GM19324 (cell line): Measurements from ENCODE around the gene THSD4.
A peak's percentile ranks its signal among the peaks of the same experiment; 100 is the strongest.

Source experiments
- ATAC-seq: cut with Tn5 transposase; IDR thresholded peaks from one replicate; pipeline ENCODE4 v1.9.1; 2021; ENCODE audit warnings: mild to moderate bottlenecking, moderate library complexity; ENCODE audit not compliant: unreplicated experiment, low FRiP score

THSD4 gene

GRCh38 chr15:71114887-71115566 is at the start of gene THSD4:
THSD4 (plus strand) TSS chr15:71115471.
- ATAC-seq: peak; percentile 54

GRCh38 chr15:71066983-71067382 is 48.3 kb upstream of the THSD4 start:
- no peak for ATAC-seq

GRCh38 chr15:71069693-71070092 is 45.6 kb upstream of the THSD4 start:
- no peak for ATAC-seq

- ATAC-seq: no peak
Measured at GRCh38 chr15:71071529-71071928, 43.7 kb upstream of the THSD4 start.

- ATAC-seq: no peak
Measured at GRCh38 chr15:71072423-71072822, 42.8 kb upstream of the THSD4 start.

- no peak for ATAC-seq
Measured at GRCh38 chr15:71078506-71079207, 36.6 kb upstream of the THSD4 start.

- ATAC-seq: no peak
Measured at GRCh38 chr15:71079208-71080044, 35.8 kb upstream of the THSD4 start.

GRCh38 chr15:71080166-71080565 is 35.1 kb upstream of the THSD4 start:
- no peak for ATAC-seq

- ATAC-seq: no peak
Measured at GRCh38 chr15:71080705-71081104, 34.6 kb upstream of the THSD4 start.

GRCh38 chr15:71082803-71083202 is 32.5 kb upstream of the THSD4 start:
- ATAC-seq: no peak

- no peak for ATAC-seq
Measured at GRCh38 chr15:71083349-71083748, 31.9 kb upstream of the THSD4 start.

- ATAC-seq: no peak
Measured at GRCh38 chr15:71084264-71084663, 31.0 kb upstream of the THSD4 start.

- ATAC-seq: no peak
Measured at GRCh38 chr15:71085809-71086208, 29.5 kb upstream of the THSD4 start.

GRCh38 chr15:71088155-71088554 is 27.1 kb upstream of the THSD4 start:
- ATAC-seq: no peak

- ATAC-seq: no peak
Measured at GRCh38 chr15:71088683-71089082, 26.6 kb upstream of the THSD4 start.

- ATAC-seq: no peak
Measured at GRCh38 chr15:71089801-71090200, 25.5 kb upstream of the THSD4 start.

GRCh38 chr15:71091601-71092000 is 23.7 kb upstream of the THSD4 start:
- ATAC-seq: no peak

- ATAC-seq: no peak
Measured at GRCh38 chr15:71092056-71092600, 23.1 kb upstream of the THSD4 start.

- ATAC-seq: no peak
Measured at GRCh38 chr15:71093054-71094024, 21.9 kb upstream of the THSD4 start.

GRCh38 chr15:71094137-71094536 is 21.1 kb upstream of the THSD4 start:
- no peak for ATAC-seq
